ENCODE results near the gene SNAP25. TPM values are rescaled to one million over a fixed set of nuclear protein-coding genes. Genes with fewer than 3 reads are reported as not detected.

The SNAP25 gene
- total RNA-seq, 2 experiments from 2014 or later = not detected

DNA sequence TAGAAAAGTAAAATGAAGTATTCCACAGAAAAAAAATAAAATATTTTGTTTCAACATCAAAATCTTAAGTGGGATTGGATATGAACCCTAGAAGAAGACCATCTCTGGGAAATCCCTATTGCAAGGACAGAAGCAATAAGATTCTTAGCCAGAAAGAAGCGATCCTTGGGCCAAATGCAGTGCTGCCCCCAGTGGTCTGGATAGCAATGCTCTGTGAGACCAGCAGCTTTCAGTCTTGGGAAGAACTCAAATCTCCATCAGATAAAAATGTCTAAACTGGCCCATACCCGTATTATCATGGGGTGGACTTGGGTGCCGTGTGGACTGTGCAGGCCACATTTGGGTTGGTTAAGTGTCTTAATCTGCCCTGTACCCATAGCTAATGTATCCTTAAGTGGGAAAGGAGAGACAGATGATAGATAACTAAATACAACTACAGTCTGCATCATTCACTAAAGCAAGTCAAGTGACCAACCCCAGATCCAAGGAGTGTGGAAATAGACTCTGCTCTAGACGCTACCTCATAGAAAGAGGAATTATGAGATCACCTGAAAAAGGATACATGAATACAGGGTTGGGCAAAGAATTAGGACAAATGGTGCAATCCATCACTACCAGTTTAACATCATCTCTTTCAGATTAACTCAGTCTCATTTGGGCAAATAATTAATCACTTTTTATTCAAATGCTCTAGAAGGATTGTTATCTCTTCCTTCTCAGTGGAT is 38.9 kb upstream of the SNAP25 start:
- no peaks in the 10 kb centered on the region for H3K36me3 Mint-ChIP-seq (ENCODE audit: low read depth)
- H3K4me1 Mint-ChIP-seq (ENCODE audit: low read depth) = no peaks in the 10 kb centered on the region
- CTCF ChIA-PET = interaction anchor here (0.6 to 1.5 kb wide), 2 partner anchors 10 to 20 kb away, joined by 3 to 4 read pairs; no protein-coding TSS in a partner anchor
- H3K4me3 Mint-ChIP-seq = no peak overlapping the region
- intact Hi-C loops (cut with micrococcal nuclease) = no loop called here
- POLR2A ChIA-PET = no interaction called here
- peaks cover 2% of the 10 kb centered on the region for H3K27me3 Mint-ChIP-seq
- TF ChIP-seq CTCF (IDR thresholded peaks at IDR 0.05) = no peak
- ATAC-seq = no peak
- H3K27ac Mint-ChIP-seq = no peak overlapping the region
- no peak for DNase-seq
- no peaks in the 10 kb centered on the region for H3K9me3 Mint-ChIP-seq

DNA sequence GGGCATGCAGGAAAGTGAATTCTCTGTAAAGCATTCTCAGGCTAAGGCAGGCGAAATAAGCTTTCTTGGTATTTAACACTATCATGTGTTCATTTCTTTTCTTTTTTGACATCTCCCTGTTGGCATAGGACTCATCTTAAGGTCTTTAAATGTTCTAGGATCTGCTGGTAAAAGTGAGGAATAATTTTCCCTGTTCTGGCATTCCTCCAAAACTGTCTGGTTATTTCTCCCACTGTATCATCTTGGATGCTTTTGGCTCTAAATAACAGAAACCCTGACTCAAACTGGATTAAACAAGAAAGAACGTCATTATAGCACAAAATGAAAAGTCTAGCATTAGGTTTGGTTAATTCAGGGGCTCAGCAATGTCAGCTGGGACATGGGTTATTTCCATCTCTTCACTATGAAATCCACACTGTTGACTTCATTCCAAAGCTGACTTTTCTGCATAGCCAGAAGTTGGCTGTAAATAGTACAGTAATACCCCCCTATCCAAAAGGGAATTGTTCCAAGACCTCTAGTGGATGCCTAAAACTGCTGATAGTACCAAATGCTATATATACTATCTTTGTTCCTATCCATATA is 37.9 kb upstream of the SNAP25 start:
- no peak for TF ChIP-seq CTCF (IDR thresholded peaks at IDR 0.05)
- Mint-ChIP-seq H3K9me3 (peaks cover under 1% of the 10 kb centered on the region), H3K4me1 (ENCODE audit: low read depth) (no peaks in the 10 kb centered on the region), H3K27ac (no peak overlapping the region), H3K36me3 (ENCODE audit: low read depth) (no peaks in the 10 kb centered on the region), H3K4me3 (no peak overlapping the region), H3K27me3 (peaks cover 2% of the 10 kb centered on the region)
- POLR2A ChIA-PET = no interaction called here
- ATAC-seq (no peak), DNase-seq (no peak)
- CTCF ChIA-PET = no interaction called here
- intact Hi-C loops (cut with micrococcal nuclease) = no loop called here

GRCh38 chr20:10185741-10186558 is 32.7 kb upstream of the SNAP25 start:
- TF ChIP-seq CTCF (IDR thresholded peaks at IDR 0.05) = no peak
- no peak overlapping the region for H3K27ac Mint-ChIP-seq
- no peaks in the 10 kb centered on the region for H3K4me1 Mint-ChIP-seq (ENCODE audit: low read depth)
- no peak for DNase-seq
- ATAC-seq = no peak
- ChIA-PET CTCF (no interaction called here), POLR2A (no interaction called here)
- intact Hi-C loops (cut with micrococcal nuclease) = no loop called here
- H3K27me3 Mint-ChIP-seq = peaks cover 6% of the 10 kb centered on the region
- H3K36me3 Mint-ChIP-seq (ENCODE audit: low read depth) = no peaks in the 10 kb centered on the region
- H3K9me3 Mint-ChIP-seq = peaks cover 7% of the 10 kb centered on the region
- H3K4me3 Mint-ChIP-seq = no peak overlapping the region

- no peak for ATAC-seq
- no peak for DNase-seq
- no peak overlapping the region for H3K27ac Mint-ChIP-seq
- CTCF ChIA-PET = interaction anchor here (1.5 kb wide), 1 partner anchor 11 kb away, joined by 4 read pairs; no protein-coding TSS in a partner anchor
- H3K4me1 Mint-ChIP-seq (ENCODE audit: low read depth) = no peaks in the 10 kb centered on the region
- peaks cover 9% of the 10 kb centered on the region for H3K27me3 Mint-ChIP-seq
- H3K36me3 Mint-ChIP-seq (ENCODE audit: low read depth) = no peaks in the 10 kb centered on the region
- POLR2A ChIA-PET = interaction anchor here (0.7 kb wide), 1 partner anchor 40 kb away, joined by 3 read pairs; no protein-coding TSS in a partner anchor
- no peak for TF ChIP-seq CTCF (IDR thresholded peaks at IDR 0.05)
- intact Hi-C loops (cut with micrococcal nuclease) = no loop called here
- peaks cover 9% of the 10 kb centered on the region for H3K9me3 Mint-ChIP-seq
- H3K4me3 Mint-ChIP-seq = no peak overlapping the region
These were observed 28.2 kb upstream of the SNAP25 start for GRCh38 chr20:10190456-10190855.

GRCh38 chr20:10192171-10192570 is 26.5 kb upstream of the SNAP25 start:
- ATAC-seq (no peak), DNase-seq (no peak)
- intact Hi-C loops (cut with micrococcal nuclease) = no loop called here
- Mint-ChIP-seq H3K9me3 (peaks cover 5% of the 10 kb centered on the region), H3K27ac (no peak overlapping the region), H3K36me3 (ENCODE audit: low read depth) (no peaks in the 10 kb centered on the region), H3K4me1 (ENCODE audit: low read depth) (no peaks in the 10 kb centered on the region), H3K4me3 (no peak overlapping the region), H3K27me3 (peaks cover 5% of the 10 kb centered on the region)
- ChIA-PET POLR2A (no interaction called here), CTCF (no interaction called here)
- TF ChIP-seq CTCF (IDR thresholded peaks at IDR 0.05) = no peak
